GM19455 (cell line): ENCODE results near the gene STK38.

Experiments
- ATAC-seq: cut with Tn5 transposase; IDR thresholded peaks from one replicate; pipeline ENCODE4 v1.9.1; 2021; ENCODE audit not compliant: unreplicated experiment

Gene STK38

GRCh38 chr6:36524871-36525270, 22.4 kb downstream of the STK38 start:
- ATAC-seq, result no peak

GRCh38 chr6:36523936-36524499, 23.3 kb downstream of the STK38 start:
- ATAC-seq, result no peak

GRCh38 chr6:36523451-36523850, 23.8 kb downstream of the STK38 start:
- no peak for ATAC-seq

GRCh38 chr6:36519352-36519751, 27.9 kb downstream of the STK38 start:
- ATAC-seq, result no peak

GRCh38 chr6:36517408-36517807, 29.9 kb downstream of the STK38 start:
- ATAC-seq, result no peak

GRCh38 chr6:36516988-36517387, 30.3 kb downstream of the STK38 start:
- no peak for ATAC-seq

GRCh38 chr6:36516559-36516958, 30.7 kb downstream of the STK38 start:
- ATAC-seq, result no peak

- ATAC-seq, result no peak
Measured at GRCh38 chr6:36515844-36516243, 31.4 kb downstream of the STK38 start.

- no peak for ATAC-seq
Measured at GRCh38 chr6:36514554-36515456, 32.5 kb downstream of the STK38 start.

GRCh38 chr6:36510365-36510764, 36.9 kb downstream of the STK38 start:
- no peak for ATAC-seq

GRCh38 chr6:36508532-36508931, 38.7 kb downstream of the STK38 start:
- no peak for ATAC-seq

- ATAC-seq, result no peak
Measured at GRCh38 chr6:36506611-36507010, 40.7 kb downstream of the STK38 start.

GRCh38 chr6:36505744-36506534, 41.3 kb downstream of the STK38 start:
- no peak for ATAC-seq

- ATAC-seq, result no peak
Measured at GRCh38 chr6:36504982-36505381, 42.3 kb downstream of the STK38 start.

GRCh38 chr6:36504181-36504580, 43.1 kb downstream of the STK38 start:
- no peak for ATAC-seq

GRCh38 chr6:36501686-36502085, 45.6 kb downstream of the STK38 start:
- ATAC-seq, result no peak

GRCh38 chr6:36499918-36500317, 47.4 kb downstream of the STK38 start:
- no peak for ATAC-seq

- ATAC-seq, result no peak
Measured at GRCh38 chr6:36495086-36495485, 52.2 kb downstream of the STK38 start.

- ATAC-seq, result no peak
Measured at GRCh38 chr6:36493859-36494258, 53.4 kb downstream of the STK38 start.

GRCh38 chr6:36493319-36493718, 54.0 kb downstream of the STK38 start:
- ATAC-seq, result no peak

GRCh38 chr6:36492621-36493020, 54.7 kb downstream of the STK38 start:
- ATAC-seq, result no peak

- no peak for ATAC-seq
Measured at GRCh38 chr6:36492092-36492491, 55.2 kb downstream of the STK38 start.
